HG03520 (cell line): ENCODE data around the gene CAPG.
"Not testable (repeated sequence)": the region's sequence is repeated elsewhere in the genome, so short reads cannot be mapped to it uniquely, and the experiment has no call there.

ENCODE experiments used
- ATAC-seq: cut with Tn5 transposase; IDR thresholded peaks from one replicate; pipeline ENCODE4 v1.9.1; 2021; ENCODE audit warnings: mild to moderate bottlenecking, moderate library complexity; ENCODE audit not compliant: unreplicated experiment

Gene CAPG

DNA sequence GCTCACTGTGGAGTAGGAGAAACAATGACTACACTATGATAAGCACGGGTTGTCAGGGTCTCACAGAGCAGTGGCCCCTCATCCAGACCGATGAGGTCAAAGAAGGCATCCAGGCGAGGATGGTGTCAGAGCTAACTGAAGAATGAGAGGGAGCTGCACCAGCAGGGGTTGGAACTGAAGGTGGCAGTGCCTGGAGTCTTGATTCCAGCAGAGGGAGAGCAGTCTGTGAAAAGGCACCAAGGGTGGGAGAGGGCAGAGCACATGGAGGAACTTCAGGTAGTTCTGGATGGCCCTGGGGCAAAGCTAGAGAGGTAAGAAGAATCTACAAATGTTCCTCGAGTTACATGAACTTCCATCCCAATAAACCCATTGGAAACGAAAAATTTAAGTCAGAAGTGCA, 43.0 kb downstream of the CAPG start:
- ATAC-seq = no peak

DNA sequence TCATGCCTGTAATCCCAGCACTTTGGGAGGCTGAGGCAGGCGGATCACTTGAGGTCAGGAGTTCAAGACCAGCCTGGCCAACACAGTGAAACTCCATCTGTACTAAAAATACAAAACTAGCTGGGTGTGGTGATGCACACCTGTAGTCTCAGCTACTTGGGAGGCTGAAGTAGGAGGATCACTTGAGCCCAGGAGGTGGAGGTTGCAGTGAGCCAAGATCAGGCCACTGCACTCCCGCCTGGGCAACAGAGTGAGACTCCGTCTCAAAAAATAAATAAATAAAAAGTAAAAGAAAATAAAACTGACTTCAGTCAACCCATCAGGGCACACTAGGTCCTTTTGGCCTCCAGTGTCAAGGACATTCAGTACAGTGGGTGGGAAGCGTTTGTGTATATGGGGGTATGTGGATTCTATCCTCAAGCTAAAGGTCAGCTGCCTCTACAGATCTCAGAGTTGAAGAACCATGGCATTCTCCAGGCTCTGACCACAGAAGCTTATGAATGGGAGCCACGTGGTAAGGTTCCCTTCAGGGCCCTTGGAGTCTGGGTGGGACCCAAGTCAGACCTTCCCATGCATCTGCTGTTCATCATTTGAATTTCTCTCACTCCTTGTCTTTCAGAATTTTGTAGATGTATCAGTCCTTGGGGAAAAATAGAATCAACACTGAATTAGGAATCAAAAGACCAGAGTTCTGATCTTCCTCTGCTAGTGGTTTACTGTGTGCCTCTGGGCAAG, 47.3 kb downstream of the CAPG start:
- not testable (repeated sequence) for ATAC-seq

DNA sequence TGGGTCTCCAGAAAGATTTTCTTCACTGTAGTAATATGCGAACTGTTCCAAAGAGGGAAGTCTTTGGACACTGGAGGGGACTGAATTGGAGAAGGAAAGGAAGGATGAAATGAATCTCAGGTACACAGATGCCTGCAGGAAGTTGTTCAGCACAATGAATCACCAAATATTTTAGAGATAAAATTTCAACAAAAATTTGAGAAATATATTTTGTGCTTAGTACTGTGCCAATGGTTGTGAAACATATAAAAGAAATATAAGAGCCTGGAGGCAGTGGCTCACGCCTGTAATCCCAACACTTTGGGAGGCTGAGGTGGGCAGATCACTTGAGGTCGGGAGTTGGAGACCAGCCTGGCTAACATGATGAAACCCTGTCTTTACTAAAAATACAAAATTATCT, 52.4 kb downstream of the CAPG start:
- no peak for ATAC-seq

DNA sequence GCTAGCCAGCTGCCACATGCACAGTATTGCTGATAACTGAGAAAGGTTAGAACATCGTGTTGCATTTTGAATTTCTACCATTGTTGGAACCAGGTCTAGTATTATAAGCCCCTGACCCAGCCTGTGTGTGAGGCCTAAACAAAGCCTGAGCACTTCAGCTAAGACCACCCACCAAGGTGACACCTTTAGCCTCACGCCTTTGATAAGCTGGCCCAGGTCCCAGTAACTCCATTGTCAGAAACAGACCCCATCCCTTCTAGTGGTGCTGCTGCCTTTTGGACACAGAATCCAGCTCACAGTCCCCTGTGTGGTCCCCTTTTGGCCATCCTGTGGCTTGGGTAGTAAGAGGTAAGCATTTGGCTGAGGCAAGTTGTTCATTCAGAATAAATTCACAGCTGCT, 54.0 kb downstream of the CAPG start:
- no peak for ATAC-seq

DNA sequence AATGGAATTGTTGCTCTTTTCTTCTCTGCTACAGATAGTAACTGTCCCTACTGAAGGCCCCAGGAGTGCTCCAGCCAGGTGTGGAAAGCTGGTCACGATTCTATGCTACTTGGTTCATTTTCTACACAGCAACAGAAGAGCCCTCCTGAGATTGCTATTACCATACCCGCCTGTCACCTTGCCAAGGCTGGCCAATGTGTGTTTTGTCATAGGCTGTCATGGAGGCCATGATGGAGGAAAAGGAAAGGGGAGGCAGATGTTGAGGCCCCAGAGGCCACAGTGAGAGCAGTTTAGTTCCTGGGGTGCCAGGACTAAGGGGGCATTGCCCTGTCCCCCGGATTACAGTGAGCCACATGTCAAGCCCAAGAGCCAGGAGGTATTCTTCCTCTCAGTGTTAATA, 54.6 kb downstream of the CAPG start:
- no peak for ATAC-seq

DNA sequence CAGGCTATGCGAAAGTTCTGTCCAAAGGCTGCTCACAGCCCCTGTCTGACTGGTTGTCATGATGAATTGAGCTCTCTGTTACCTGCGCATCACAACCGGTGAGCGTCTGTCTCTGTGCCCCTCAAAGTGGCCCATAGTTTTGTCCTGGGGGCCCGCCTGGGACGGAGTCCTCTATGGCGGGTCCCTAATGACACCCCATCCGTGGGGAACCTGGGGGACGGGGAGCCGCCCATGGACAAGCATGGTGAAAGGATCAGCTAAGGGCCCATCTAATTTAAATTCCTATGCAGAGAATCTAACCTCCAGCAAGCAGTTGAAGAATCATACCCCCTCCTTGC, 55.1 kb downstream of the CAPG start:
- ATAC-seq = no peak

DNA sequence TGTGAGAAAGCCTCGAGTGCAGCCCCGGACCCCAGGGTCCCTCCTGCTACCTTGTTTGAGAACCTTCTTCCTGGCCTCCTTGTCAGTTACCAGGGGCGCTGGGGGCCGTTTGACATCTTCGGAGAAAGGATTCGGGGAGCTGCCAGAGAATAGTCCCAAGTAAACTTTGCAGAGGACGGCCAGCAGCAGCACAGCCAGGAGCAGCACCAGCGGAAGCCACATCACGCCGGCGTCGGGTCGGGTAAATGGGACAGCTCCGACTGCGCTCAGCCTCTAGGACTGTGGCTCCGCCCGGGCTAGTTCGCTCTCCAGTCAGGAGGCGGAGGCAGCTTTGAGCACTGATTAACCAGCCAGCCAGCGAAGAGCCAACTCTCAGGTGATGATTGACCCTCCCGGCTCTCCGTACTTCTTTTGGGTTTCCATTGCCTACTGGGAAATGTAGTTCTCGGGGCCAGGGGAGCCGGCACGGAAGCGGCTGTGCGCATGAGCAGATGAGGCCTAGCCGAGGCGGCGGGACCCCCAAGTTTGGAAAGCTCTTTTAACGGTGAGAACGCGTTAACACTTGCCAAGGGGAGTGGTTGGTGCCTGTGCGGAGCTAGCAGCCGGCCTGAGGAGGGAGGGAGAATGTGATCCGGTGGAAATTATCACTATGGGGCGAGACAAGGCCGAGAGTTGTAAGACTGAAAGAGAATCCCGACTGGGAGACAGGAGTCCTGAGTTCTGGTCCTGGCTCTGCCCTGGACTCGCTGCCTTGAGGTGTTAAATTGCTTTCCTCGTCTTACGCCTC, 55.7 kb downstream of the CAPG start, which contains the start of the genes ELMOD3 and RETSAT:
Gene ELMOD3, plus strand, starts transcription at position 484 of the 787 bp plus-strand sequence. CDS start 2,430 bp downstream, outside the sequence.
Gene RETSAT, minus strand, starts transcription at position 243 of the 787 bp plus-strand sequence. Its CDS starts 21 bp downstream, at position 222.
- ATAC-seq = peak; percentile 99

DNA sequence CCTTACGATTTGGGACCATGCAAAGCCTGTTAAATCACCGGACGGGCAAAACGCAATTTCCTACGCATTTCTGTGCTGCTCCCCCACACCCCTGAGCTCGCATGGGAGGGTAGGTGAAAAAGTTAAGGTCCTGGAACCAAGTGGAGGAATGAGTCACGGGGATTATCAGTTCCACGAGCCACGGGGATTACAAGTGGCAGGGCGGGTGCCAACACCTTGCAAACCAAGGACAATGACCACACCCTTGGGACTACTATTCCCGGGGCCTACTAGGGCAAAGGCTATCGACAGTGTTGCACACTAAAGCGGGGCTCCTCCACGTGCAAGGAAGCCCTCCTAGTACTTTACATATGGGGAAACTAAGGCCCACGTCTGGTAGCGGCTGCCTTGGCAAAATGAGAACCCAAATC, 56.3 kb downstream of the CAPG start:
- no peak for ATAC-seq

DNA sequence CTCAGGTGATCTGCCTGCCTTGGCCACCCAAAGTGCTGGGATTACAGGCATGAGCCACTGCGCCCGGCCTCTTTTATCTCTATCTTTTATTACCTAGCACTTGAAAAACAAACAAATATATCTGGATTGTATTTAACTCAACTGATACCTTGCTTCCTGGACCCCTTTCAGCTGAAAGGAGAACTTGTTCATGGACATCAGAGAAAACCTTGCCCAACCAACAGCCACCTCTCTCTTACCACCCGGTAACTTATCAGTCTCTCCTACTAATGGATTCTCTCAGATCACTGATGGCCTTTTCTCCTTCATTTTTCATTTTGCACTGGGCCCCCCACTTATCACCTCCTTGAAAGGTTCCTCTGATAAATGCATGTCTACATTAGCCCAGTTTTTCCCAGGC, 62.6 kb downstream of the CAPG start:
- no peak for ATAC-seq
